NB4 (cell line): ENCODE measurements around the gene ANKRD52.
A peak's percentile ranks its signal among the peaks of the same experiment; 100 is the strongest.
"Not testable (repeated sequence)": the region's sequence is repeated elsewhere in the genome, so short reads cannot be mapped to it uniquely, and the experiment has no call there.

Experiments
- DNase-seq: peaks from one replicate; pipeline ENCODE4 v3.0.0; 2010; ENCODE audit warnings: low read depth
- H3K4me3 ChIP-seq: one replicate; pipeline ENCODE4 v1.5.1; 2011; ENCODE audit warnings: mild to moderate bottlenecking, low read depth, low read length, moderate library complexity
- MYC ChIP-seq: IDR thresholded peaks from 2 replicates; pipeline ENCODE4 v1.6.1; 2011; ENCODE audit warnings: low read depth, low read length
- POLR2A ChIP-seq: IDR thresholded peaks from 2 replicates; pipeline ENCODE4 v1.6.1; 2011; ENCODE audit warnings: mild to moderate bottlenecking; ENCODE audit not compliant: insufficient read length; ENCODE audit errors: extremely low read depth
- TF ChIP-seq, protein P1 (sequence below): IDR thresholded peaks from 2 replicates; pipeline ENCODE4 v1.6.1; 2011; ENCODE audit warnings: low read depth, low read length
- TF ChIP-seq, protein P2 (sequence below): IDR thresholded peaks from one replicate; pipeline ENCODE4 v1.5.1; 2012; ENCODE audit warnings: low read depth, low read length

The ANKRD52 gene

DNA sequence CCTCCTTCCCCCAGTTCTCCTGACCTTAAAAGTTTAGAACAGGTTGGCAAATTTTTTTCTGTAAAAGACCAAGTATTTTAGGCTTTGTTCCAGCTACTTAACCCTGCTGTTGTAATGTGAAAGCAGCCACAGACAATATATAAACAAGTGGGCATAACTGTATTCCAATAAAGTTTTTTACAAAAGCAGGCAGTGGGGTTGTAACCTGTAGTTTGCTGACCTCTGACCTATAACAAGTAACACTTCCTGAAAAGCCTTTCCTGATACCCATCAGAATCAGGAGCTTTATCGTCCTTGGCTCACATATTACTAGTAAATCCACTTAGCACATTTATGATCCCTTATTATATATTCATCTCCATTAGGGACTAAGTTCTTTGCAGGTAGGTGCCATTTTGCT lies 55.8 kb downstream of the ANKRD52 start:
- TF ChIP-seq POLR2A = no peak
- TF ChIP-seq, protein P1, sequence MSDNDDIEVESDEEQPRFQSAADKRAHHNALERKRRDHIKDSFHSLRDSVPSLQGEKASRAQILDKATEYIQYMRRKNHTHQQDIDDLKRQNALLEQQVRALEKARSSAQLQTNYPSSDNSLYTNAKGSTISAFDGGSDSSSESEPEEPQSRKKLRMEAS = no peak
- no peak for TF ChIP-seq MYC
- TF ChIP-seq, protein P2, sequence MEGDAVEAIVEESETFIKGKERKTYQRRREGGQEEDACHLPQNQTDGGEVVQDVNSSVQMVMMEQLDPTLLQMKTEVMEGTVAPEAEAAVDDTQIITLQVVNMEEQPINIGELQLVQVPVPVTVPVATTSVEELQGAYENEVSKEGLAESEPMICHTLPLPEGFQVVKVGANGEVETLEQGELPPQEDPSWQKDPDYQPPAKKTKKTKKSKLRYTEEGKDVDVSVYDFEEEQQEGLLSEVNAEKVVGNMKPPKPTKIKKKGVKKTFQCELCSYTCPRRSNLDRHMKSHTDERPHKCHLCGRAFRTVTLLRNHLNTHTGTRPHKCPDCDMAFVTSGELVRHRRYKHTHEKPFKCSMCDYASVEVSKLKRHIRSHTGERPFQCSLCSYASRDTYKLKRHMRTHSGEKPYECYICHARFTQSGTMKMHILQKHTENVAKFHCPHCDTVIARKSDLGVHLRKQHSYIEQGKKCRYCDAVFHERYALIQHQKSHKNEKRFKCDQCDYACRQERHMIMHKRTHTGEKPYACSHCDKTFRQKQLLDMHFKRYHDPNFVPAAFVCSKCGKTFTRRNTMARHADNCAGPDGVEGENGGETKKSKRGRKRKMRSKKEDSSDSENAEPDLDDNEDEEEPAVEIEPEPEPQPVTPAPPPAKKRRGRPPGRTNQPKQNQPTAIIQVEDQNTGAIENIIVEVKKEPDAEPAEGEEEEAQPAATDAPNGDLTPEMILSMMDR = no peak
- H3K4me3 ChIP-seq = no peak overlapping the region
- peak; percentile 37 for DNase-seq

GRCh38 chr12:56198836-56199235 lies 59.3 kb downstream of the ANKRD52 start:
- TF ChIP-seq, protein P2 = no peak
- no peak for TF ChIP-seq MYC
- TF ChIP-seq, protein P1 = no peak
- no peak for TF ChIP-seq POLR2A
- no peak for DNase-seq
- no peak overlapping the region for H3K4me3 ChIP-seq

DNA sequence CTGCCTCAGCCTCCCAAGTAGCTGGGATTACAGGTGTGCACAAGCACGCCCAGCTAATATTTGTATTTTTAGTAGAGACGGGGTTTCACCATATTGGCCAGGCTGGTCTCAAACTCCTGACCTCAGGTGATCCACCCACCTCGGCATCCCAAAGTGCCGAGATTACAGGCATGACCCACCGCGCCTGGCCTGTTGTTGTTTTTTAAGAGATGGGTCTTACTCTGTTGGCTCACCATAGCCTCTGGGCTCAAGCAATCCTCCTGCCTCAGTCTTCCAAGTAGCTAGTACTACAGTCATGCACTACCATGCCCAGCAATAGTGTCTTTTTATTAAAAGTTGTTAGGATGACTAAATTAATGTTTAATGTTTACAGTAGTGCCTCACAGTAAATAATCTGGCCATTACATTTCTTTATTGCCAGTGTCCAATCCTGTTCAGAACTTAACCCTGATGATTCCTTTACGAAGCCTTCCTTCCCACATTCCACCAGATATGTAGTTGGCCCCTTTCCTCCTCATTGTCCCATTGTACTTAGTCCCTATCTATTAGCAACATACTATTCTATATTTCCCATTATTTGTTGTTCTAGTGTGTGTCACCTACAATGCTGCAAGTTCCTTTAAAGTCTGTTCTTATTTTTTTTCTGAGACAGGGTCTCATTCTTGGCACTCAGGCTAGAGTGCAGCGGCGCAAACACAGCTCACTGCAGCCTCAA lies 60.1 kb downstream of the ANKRD52 start:
- H3K4me3 ChIP-seq = no peak overlapping the region
- TF ChIP-seq, protein P1 = no peak
- no peak for TF ChIP-seq MYC
- TF ChIP-seq, protein P2 = no peak
- TF ChIP-seq POLR2A = no peak
- no peak for DNase-seq

GRCh38 chr12:56196818-56197550 lies 61.2 kb downstream of the ANKRD52 start:
- DNase-seq = not testable (repeated sequence)

DNA sequence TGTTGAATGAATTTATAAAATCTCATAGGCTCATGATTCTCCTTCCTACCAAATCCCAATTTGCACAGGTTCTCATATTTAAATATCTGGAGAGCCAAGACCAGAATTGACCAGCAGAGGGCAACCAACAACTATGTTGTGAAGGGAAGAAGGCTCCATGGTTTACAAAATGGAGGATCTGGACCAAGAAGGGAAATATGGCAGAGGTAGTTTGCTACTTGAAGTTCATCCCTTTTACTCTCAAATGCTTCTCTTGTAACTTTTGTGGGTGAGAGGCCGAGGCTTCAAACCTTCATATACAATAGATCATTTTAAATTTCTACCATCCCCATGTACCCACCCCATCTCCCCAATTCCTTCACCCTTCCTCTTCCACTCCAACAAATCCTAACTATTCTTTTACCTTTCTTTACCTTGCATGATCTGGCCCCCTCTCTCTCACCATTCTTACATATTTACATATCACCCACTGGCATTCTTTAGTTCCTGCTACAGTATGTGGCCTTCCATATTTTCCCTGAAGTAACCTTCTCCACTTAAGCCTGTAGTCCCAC lies 65.1 kb downstream of the ANKRD52 start:
- TF ChIP-seq, protein P2 = peak; percentile 84
- no peak for TF ChIP-seq POLR2A
- H3K4me3 ChIP-seq = no peak overlapping the region
- DNase-seq = peak; percentile 90

More at GRCh38 chr12:56196818-56197550, 61.2 kb downstream of the ANKRD52 start:
- not testable (repeated sequence) for H3K4me3 ChIP-seq

DNA sequence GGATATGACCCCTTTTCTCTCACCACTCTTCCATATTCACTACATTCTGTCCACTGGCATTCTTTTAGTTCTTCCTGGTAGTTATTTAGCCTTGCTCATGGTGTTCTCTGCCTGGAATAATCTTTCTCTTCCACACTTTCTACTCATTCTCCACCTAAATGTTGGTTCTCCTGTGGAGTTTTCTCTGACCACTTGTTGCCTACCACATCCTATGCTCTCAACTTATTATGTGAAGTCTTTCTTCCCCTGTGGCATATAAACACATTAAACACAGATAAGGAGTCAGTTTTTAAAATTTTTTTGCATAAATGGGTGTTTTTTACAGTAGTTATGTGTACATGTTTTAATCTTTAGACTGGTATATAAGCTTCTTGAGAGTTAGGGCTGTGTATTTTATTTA lies 65.6 kb downstream of the ANKRD52 start:
- TF ChIP-seq POLR2A (no peak), MYC (no peak)
- TF ChIP-seq, protein P2 = no peak
- TF ChIP-seq, protein P1 = no peak
- H3K4me3 ChIP-seq = no peak overlapping the region
- no peak for DNase-seq
